ENCODE measurements around the gene MATK.
"Not testable (repeated sequence)": the region's sequence is repeated elsewhere in the genome, so short reads cannot be mapped to it uniquely, and the experiment has no call there.

The MATK gene

DNA sequence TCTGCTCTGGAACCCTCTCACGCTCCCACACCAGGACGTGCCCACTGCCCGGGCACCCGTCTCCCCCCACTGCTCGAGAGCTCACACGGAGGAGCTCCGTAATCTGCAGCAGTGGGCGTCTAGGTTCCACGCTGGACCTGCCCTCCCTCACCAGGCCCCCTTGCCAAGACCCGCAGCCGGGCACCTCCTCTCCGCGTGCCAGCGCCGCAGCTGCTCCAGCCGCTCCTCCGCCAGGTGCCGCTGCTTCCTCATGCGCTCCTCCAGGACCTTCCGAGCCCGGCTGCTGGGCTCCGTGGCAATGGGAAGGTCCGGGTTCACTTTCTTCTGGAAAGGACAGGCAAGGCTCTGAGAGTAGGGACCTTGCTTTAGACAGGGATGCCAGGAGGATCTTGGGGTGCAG is 35.0 kb upstream of the MATK start:
- no peak for TF ChIP-seq ZFX (IDR thresholded peaks at IDR 0.05; ENCODE audit: borderline replicate concordance)
- TF ChIP-seq, protein P1, sequence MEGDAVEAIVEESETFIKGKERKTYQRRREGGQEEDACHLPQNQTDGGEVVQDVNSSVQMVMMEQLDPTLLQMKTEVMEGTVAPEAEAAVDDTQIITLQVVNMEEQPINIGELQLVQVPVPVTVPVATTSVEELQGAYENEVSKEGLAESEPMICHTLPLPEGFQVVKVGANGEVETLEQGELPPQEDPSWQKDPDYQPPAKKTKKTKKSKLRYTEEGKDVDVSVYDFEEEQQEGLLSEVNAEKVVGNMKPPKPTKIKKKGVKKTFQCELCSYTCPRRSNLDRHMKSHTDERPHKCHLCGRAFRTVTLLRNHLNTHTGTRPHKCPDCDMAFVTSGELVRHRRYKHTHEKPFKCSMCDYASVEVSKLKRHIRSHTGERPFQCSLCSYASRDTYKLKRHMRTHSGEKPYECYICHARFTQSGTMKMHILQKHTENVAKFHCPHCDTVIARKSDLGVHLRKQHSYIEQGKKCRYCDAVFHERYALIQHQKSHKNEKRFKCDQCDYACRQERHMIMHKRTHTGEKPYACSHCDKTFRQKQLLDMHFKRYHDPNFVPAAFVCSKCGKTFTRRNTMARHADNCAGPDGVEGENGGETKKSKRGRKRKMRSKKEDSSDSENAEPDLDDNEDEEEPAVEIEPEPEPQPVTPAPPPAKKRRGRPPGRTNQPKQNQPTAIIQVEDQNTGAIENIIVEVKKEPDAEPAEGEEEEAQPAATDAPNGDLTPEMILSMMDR (IDR thresholded peaks at IDR 0.05): no peak

DNA sequence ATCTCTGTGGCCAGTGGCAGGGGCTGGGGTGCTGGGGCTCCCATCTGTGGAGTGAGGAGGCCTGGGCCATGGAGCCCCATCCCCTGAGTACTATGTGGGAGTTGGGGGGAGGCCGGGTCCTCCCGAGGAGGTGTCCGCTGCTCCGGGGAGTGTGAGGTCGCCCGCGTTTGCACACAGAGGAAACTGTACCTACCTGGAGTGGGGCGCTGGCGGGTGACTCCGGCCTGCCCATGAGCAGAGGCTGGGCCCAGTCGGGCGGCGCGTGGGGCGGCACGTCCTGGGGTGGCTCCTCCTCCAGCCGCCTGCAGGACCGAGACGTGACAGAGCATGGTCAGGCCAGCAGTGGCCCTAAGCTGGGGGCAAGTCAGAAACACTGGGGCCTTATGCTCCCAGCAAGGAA is 33.8 kb upstream of the MATK start:
- no peak for TF ChIP-seq ZFX (IDR thresholded peaks at IDR 0.05; ENCODE audit: borderline replicate concordance)
- TF ChIP-seq, protein P1 (IDR thresholded peaks at IDR 0.05): no peak
- no peak overlapping the region for H3K27ac ChIP-seq

More for the DNA sequence above, 35.0 kb upstream of the MATK start:
- no peak overlapping the region for H3K27ac ChIP-seq

DNA sequence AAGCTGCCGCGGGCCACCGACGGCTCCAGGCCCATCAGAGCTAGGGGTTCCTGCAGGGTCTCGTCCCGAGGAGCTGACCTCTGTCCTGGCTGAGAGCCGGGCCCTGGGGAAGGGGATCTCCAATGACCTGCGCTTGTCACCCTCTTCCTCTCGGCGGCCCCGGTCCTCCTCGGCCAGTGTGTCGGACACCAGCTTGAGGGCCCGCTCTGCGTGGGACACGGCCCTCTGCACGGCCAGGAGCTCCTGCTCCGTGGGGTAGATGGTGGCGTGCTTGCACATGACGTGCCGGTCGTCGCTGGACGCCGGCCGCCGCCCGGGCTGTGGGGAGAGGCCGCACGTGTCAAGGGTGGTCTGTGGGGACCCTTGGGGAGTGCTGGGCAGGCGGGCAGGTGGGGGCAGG is 32.7 kb upstream of the MATK start:
- no peak for TF ChIP-seq ZFX (IDR thresholded peaks at IDR 0.05; ENCODE audit: borderline replicate concordance)
- TF ChIP-seq, protein P1 (IDR thresholded peaks at IDR 0.05): no peak
- H3K27ac ChIP-seq: no peak overlapping the region

DNA sequence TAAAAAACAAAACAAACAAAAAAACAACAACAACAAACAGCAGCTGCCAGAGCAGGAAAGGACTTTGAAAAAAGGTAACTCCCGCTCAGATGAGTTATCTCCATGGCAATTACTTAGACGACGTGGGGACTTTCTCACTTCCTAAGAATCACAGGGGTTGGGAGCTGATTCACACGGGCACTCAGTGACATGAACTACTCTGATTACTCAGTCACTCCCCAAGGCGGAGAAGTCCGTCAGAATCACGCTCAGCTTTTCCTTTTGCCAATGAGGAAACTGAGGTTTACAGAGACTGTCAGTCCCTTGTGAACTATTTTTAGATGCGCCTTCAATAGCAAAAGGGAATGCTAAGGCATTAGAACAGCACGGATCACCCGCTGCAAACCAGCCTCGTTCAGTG is 32.3 kb upstream of the MATK start:
- TF ChIP-seq ZFX (IDR thresholded peaks at IDR 0.05; ENCODE audit: borderline replicate concordance): no peak
- TF ChIP-seq, protein P1 (IDR thresholded peaks at IDR 0.05): no peak
- H3K27ac ChIP-seq: no peak overlapping the region

DNA sequence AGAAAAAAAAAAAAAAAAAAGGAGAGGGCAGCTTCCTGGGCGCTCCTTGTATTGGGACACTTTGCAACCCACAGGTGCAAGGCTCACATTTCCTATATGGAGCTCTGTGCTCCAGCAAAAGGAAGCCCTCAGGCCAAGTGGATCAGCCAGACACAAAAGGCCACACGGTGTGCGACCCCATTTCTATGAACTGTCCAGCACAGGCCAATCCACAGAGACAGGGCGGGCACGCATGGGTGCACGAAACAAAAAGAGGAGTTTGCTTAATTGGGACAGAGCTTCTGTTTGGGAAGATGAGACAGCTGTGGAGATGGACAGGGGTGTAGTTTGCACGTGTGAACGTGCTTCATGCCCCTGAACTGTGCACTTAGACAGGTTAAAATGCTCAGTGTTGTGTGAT is 31.6 kb upstream of the MATK start:
- no peak overlapping the region for H3K27ac ChIP-seq
- TF ChIP-seq, protein P1 (IDR thresholded peaks at IDR 0.05): no peak
- TF ChIP-seq ZFX (IDR thresholded peaks at IDR 0.05; ENCODE audit: borderline replicate concordance): no peak

DNA sequence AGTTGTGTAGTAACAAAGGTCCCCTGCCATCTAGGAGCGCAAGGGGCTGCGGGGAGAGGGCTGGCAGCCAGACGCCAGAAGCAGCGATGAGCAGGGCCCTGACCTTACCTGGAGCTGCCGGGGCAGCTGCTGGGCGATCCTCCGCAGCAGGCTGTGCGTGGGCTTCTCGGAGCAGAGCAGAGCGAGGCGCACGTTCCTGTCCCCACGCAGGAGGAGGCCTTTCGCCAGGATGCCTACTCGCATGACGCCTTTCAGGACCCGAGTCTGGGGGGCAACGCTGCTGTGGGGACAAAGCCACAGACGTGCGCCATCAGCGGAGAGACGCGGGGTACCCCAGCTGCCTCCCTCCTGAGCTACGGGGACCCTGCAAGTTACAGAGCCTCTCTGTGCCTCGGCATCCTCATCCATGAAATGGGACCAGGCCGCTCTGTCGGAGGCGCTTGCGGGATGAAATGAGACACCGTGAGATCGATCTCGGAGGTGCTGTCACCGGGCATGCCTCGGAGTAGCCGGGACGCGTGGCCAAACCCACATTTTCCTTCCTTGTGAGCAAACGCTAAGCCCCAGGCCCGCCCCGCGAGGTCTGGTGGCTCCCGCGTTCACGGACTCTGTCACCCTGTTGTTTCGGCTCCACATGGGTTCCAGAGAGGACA is 30.5 kb upstream of the MATK start:
- no peak overlapping the region for H3K27ac ChIP-seq
- no peak for TF ChIP-seq ZFX (IDR thresholded peaks at IDR 0.05; ENCODE audit: borderline replicate concordance)
- TF ChIP-seq, protein P1 (IDR thresholded peaks at IDR 0.05): no peak

DNA sequence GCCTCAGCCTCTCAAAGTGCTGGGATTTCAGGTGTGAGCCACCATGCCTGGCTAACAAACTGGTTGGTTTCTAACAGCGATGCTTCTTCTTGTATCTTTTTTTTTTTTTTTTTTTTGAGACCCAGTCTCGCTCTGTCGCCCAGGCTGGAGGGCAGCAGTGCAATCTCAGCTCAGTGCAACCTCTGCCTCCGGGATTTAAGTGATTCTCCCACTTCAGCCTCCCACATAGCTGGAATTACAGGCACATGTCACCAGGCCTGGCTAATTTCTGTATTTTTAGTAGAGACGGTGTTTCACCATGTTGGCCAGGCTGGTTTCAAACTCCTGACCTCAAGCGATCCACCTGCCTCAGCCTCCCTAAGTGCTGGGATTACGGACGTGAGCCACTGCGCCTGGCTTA is 30.0 kb upstream of the MATK start:
- H3K27ac ChIP-seq: not testable (repeated sequence)

DNA sequence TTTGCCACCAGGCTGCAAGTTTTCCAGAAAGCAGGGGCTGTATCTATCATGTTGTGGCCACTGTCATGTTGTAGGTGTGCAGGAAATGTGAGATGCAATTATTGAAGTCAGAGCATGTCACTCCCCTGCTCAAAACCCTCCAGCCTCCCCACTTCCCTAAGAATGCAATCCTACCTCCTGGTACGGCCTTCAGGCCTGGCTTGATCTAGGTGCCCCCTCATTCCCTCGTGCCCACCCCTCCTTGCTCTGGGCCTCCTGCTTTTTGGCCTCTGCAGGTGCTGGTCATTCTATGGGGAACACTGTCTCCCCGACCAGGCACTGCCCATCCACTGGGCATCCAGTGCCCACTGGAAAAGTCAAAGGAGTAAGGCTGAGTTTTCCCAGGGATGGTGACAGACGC is 28.5 kb upstream of the MATK start:
- TF ChIP-seq, protein P1 (IDR thresholded peaks at IDR 0.05): no peak
- TF ChIP-seq ZFX (IDR thresholded peaks at IDR 0.05; ENCODE audit: borderline replicate concordance): no peak
- no peak overlapping the region for H3K27ac ChIP-seq

Data from 22Rv1 (cell line).